ENCODE data around the gene CAMK1. TPM values are rescaled to one million over a fixed set of nuclear protein-coding genes. Genes with fewer than 3 reads are reported as not detected.
A peak's percentile ranks its signal among the peaks of the same experiment; 100 is the strongest.

The CAMK1 gene
- total and polyA plus RNA-seq, 9 of the 15 experiments (the other 6 are each of a cell fraction or from before 2014, with no cell fraction given): 0.23 to 10.7 (median 6.0) TPM

GRCh38 chr3:9731206-9732079 is 38.3 kb downstream of the CAMK1 start, which contains the start of gene BRPF1 (continued):
- TF ChIP-seq ETV1 (tag; conservative IDR thresholded peaks at IDR 0.05; ENCODE audit: low read depth): peak; percentile 82
- TF ChIP-seq, protein P1, sequence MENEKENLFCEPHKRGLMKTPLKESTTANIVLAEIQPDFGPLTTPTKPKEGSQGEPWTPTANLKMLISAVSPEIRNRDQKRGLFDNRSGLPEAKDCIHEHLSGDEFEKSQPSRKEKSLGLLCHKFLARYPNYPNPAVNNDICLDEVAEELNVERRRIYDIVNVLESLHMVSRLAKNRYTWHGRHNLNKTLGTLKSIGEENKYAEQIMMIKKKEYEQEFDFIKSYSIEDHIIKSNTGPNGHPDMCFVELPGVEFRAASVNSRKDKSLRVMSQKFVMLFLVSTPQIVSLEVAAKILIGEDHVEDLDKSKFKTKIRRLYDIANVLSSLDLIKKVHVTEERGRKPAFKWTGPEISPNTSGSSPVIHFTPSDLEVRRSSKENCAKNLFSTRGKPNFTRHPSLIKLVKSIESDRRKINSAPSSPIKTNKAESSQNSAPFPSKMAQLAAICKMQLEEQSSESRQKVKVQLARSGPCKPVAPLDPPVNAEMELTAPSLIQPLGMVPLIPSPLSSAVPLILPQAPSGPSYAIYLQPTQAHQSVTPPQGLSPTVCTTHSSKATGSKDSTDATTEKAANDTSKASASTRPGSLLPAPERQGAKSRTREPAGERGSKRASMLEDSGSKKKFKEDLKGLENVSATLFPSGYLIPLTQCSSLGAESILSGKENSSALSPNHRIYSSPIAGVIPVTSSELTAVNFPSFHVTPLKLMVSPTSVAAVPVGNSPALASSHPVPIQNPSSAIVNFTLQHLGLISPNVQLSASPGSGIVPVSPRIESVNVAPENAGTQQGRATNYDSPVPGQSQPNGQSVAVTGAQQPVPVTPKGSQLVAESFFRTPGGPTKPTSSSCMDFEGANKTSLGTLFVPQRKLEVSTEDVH (IDR thresholded peaks at IDR 0.05; ENCODE audit: low read depth, partially characterized antibody): peak; percentile 70
- peak; percentile 18; the same call in 1 of the 2 replicates for TF ChIP-seq ETV5 (CRISPR knock-in tag; IDR thresholded peaks at IDR 0.05; ENCODE audit: low read depth)
- TF ChIP-seq TBP (optimal IDR thresholded peaks at IDR 0.05; ENCODE audit: low read depth, low read length): peak; percentile 85
- TF ChIP-seq FOXJ2 (tag; IDR thresholded peaks at IDR 0.05): no peak
- peak; percentile 34; the same call in 1 of the 2 replicates for TF ChIP-seq ARID4B (CRISPR knock-in tag; IDR thresholded peaks at IDR 0.05)
- no peak for TF ChIP-seq BDP1 (IDR thresholded peaks at IDR 0.05; ENCODE audit: insufficient read depth, insufficient read length)
- no peak for TF ChIP-seq ZBTB26 (CRISPR knock-in tag; IDR thresholded peaks at IDR 0.05)
- peak; percentile 88 for TF ChIP-seq KDM5B (IDR thresholded peaks at IDR 0.05; ENCODE audit: insufficient replicate concordance, low read depth, low read length)
- TF ChIP-seq, protein P2, sequence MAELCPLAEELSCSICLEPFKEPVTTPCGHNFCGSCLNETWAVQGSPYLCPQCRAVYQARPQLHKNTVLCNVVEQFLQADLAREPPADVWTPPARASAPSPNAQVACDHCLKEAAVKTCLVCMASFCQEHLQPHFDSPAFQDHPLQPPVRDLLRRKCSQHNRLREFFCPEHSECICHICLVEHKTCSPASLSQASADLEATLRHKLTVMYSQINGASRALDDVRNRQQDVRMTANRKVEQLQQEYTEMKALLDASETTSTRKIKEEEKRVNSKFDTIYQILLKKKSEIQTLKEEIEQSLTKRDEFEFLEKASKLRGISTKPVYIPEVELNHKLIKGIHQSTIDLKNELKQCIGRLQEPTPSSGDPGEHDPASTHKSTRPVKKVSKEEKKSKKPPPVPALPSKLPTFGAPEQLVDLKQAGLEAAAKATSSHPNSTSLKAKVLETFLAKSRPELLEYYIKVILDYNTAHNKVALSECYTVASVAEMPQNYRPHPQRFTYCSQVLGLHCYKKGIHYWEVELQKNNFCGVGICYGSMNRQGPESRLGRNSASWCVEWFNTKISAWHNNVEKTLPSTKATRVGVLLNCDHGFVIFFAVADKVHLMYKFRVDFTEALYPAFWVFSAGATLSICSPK (IDR thresholded peaks at IDR 0.05; ENCODE audit: borderline replicate concordance): no peak
- TF ChIP-seq NFYB (IDR thresholded peaks at IDR 0.05; ENCODE audit: extremely low read depth, insufficient read length): no peak
- no peak for TF ChIP-seq ZNF324 (CRISPR knock-in tag; IDR thresholded peaks at IDR 0.05)
